H4 (cell line): ENCODE data around the gene ERF. TPM values are rescaled to one million over a fixed set of nuclear protein-coding genes. Genes with fewer than 3 reads are reported as not detected.

Experiments
- DNase-seq: peaks from one replicate; pipeline ENCODE4 v3.0.0-alpha.2; 2015; ENCODE audit warnings: low spot score
- total RNA-seq: library from RNA; depleted of rRNA; stranded (reverse); fragments of >200 nt; shearing (Covaris generic); gene quantifications from 2 replicates; pipeline ENCODE4 v1.2.3, GENCODE V29; 2014

ERF gene
- total RNA-seq, 1 experiment from 2014 or later: 31.1 TPM

DNA sequence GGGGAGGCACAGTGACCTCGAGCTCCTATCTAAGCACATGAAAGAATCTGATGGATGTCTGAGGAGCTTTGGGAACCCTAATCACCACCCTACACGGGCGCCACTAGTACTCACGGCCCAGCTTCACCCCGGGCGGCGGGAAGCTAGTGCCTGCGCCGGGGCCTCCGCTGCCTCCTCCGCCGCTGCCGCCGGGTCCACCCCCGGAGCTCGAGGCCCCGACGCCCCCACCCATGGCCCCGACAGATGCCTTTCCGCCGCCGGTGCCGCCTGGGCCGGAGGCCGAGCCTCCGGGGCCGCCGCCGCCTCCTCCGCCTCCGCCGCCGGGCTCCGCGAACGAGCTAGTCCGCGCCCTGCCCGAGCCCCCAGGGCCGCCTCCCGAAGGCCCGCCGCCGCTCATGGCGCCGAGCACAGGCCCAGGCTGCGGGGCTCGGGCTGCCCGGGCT, 12.8 kb downstream of the ERF start:
- DNase-seq: no peak

DNA sequence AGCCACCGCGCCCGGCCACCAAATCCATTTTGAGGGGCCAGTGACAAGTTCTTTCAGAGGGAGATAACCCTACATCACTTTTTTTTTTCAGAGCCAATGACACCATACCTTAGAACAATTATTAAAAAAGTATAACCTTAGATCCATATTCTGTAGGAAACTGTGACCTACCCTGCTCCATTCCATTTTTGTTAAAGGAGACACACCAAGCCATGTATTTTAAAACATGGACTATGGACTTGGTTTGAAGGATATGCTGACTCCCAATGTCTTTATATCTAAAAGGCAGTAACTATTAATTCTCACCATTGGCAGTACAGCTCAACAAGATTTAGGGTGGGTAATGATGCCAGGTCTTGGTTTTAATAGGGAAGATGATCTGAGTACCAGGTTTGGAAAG, 13.6 kb downstream of the ERF start:
- DNase-seq: no peak

- DNase-seq: no peak
Observed at GRCh38 chr19:42239544-42240220, 15.2 kb downstream of the ERF start.

- DNase-seq: no peak
Observed at GRCh38 chr19:42235181-42235580, 19.7 kb downstream of the ERF start.

- DNase-seq: no peak
Observed at GRCh38 chr19:42234364-42234763, 20.6 kb downstream of the ERF start.

GRCh38 chr19:42233678-42234292, 21.1 kb downstream of the ERF start:
- no peak for DNase-seq

DNA sequence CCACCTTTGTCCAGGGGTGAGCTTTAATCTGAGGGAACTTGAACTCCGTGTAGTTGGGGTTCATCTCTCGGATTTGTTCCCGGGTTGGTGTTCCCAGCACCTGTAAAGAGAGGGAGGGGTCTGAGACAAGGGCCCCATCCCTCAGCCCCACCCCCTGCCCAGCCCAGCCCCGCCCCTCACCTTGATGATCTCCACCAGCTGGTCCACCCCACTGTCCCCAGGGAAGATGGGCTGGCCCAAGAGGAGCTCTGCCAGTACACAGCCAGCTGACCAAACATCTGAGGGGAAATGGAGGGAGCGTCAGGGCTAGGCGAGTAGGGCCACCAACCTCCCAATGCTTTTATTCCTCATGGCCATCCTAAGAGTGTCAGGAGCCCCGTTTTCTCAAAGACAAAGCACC, 21.8 kb downstream of the ERF start:
- DNase-seq: no peak

GRCh38 chr19:42232435-42232834, 22.5 kb downstream of the ERF start:
- DNase-seq: no peak

DNA sequence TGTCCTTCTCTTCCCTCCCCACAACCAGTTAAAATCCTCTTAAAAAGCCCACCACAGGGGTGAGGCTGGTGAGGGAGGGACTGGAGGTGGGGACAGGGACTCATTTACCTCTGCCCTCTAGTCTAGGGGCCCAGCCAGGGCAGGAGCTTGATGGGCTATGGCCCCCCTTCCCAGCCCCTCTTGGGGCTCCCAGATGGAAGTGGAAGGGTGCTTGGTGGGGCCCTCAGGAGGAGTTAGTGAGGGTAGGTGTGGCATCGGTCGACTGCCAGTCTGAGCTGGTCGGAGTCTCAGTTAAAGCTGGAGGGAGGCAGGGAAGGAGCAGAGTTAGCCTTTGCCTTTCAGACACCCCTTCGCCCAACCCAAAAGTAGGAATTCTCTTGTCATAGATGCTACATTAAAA, 24.4 kb downstream of the ERF start:
- no peak for DNase-seq

DNA sequence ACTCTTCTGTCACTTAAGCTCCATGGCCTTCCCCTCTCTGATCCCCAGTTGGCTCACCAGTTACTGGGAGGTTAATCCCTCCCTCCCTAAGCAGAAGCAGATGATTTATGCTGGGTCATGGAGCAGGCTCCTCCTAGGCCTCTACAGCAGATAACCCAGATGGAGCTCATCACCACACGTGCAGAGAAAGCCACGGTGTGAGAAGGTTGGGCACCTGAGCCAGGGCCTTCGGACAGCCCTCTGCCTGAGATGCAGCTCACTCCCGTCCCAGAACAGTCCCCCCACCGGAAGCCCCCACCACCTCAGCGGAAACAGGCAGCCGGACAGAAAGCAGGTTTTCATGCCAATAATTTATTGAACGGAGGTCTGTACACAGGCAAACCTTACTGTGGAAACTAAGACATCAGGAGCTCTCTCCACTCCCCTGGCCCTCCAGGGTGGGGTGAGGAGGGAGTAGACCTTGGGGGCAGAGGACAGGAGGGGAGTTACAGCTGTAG, 25.0 kb downstream of the ERF start:
- DNase-seq: no peak

GRCh38 chr19:42229301-42229854, 25.6 kb downstream of the ERF start:
- DNase-seq: no peak

GRCh38 chr19:42228641-42229040, 26.3 kb downstream of the ERF start:
- DNase-seq: no peak

DNA sequence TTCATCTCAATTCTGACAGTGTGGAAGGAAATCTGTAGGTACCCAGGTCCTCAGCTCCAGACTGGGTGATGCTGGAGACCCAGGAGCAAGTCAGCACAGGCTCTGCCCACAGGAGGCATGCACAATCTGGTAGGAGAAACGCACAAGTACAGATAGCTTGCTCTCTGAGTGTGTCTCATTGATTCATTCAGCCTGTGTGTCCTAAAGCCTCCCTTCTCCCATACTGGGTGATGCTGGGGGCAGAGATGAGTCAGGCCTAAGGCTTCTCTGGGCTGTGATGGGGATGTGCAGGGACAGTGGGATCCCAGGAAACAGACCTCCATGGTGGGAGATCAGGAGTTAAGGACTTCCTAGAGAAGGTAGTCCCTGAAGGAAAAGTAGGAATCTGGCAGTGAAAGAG, 28.0 kb downstream of the ERF start:
- no peak for DNase-seq

DNA sequence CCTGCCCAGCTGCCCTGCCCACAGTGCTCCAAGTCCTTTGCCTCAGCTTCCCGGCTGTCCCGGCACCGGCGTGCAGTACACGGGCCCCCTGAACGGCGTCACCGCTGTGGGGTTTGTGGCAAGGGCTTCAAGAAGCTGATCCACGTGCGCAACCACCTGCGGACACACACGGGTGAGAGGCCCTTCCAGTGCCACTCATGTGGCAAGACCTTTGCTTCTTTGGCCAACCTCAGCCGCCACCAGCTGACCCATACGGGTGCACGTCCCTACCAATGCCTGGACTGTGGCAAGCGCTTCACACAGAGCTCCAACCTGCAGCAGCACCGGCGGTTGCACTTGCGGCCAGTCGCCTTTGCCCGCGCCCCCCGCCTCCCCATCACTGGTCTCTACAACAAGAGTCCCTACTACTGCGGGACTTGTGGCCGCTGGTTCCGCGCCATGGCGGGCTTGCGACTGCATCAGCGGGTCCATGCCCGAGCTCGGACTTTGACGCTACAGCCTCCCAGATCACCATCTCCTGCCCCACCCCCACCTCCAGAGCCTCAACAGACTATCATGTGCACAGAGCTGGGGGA, 29.1 kb downstream of the ERF start:
- DNase-seq: no peak

GRCh38 chr19:42224940-42225717, 29.8 kb downstream of the ERF start:
- DNase-seq: no peak

DNA sequence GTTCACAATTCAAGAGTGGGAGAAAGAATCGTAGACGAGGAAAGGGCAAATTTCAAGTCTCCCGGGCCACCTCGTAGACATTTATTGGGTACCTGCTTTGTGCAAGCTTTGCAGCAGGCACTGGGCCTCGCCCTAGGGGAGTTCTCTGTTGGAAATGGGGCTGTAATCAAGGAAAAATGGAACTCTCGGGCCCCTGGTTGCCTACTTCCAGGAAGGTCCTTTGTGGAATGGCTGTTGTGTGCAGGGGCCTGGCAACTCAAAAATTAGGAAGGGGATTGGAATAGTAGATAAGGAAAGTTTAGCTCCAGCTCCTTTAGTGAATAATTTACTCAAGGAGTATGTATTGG, 34.2 kb downstream of the ERF start:
- DNase-seq: no peak

- DNase-seq: peak; percentile 96
Observed at GRCh38 chr19:42219812-42220750, 34.8 kb downstream of the ERF start, which contains the start of gene ZNF526. Gene ZNF526, plus strand, starts transcription at chr19:42220312. Its CDS starts 4,092 bp downstream, at chr19:42224404.

DNA sequence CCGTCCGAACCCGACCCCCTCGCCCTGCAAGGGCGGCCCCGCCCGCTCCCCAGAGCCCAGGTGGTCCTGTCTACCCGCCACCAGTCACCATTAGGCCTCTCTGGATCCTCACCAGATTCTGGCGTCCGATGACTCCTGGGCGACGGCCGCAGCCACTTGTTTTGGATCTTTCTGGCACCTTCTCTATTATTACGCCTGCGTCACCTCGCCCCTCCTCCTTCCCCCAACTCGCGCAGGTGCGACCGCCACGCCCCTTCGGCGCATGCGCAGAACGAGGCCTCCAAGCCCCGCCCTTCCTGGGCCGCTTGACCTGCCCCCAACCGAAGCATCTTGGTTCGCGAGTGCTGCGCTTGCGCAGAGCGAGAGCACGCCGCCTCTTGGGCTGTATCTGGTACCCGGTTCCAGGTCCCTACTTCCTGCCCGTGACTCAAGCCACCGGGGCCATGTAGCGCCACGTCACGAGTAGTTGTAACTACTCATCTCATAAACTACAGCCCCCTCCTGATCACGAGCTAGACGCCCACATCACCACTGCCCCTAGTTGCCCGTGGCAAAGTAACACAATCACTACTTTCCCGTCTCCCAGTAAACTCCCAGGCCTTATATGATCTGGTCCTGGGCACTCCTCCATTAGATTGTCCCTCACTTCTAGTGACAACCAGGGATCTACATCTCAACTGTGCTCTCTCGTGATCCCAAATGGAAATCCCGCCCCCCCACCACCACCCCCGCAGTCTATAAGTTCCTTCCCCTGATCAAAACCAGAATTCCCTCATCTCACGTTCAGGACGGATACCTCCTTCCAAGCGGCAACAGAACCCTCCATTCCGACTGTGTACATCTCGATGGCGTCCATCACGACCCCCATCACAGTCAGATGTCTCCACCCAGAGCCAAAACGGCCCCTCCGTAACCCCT, 37.1 kb downstream of the ERF start, which contains the start of gene DEDD2:
TSS of gene DEDD2 (minus strand) at position 158 of the 918 bp plus-strand sequence. CDS start 670 bp downstream, outside the sequence.
- peak; percentile 96 for DNase-seq

GRCh38 chr19:42216653-42217519, 38.0 kb downstream of the ERF start:
- DNase-seq: no peak
